ENCODE results near the gene LIPN.

LIPN gene

DNA sequence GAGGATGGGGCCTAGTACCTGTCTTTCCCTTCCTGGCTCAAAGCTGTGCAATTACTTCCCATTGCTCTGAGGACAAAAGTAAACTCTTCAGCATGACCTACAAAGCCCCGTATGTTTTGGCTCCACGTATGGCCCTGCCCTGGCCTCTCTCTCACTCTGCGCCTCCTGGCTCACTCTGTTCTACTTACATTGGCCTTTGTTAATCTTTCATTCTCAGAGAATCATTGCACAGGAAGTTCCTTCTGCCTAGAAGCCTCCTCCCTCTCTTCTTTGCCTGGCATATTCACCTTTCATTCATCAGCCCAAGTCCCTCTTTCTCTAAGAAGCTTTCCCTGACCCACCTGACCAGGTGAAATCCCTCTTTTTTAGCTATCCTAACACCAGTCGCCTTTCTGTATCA is 66.6 kb downstream of the LIPN start:
- no peak for TF ChIP-seq CTCF (IDR thresholded peaks at IDR 0.05; ENCODE audit: low read depth, low read length)
- H3K4me3 ChIP-seq (ENCODE audit: low read depth, low read length), result no peak overlapping the region

DNA sequence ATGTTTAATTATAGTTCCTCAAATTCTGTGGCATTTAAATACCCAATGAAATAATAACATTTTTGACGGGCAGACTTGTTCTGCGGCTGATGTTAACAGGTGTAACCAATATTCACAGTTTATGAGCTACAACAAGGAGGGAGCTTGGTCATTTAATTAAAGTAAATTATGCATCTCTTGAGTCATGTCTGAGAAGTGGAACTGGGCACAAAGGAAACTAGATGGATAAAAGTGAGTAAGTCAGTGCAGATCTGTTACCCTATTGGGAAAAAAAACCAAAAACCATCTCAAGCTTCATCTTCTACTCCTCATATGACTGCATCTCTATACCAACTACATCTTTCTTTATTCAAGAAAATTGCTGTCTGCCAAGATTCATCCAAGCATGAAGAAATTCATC is 67.9 kb downstream of the LIPN start:
- H3K4me3 ChIP-seq (ENCODE audit: low read depth, low read length), result no peak overlapping the region
- TF ChIP-seq CTCF (IDR thresholded peaks at IDR 0.05; ENCODE audit: low read depth, low read length), result no peak

DNA sequence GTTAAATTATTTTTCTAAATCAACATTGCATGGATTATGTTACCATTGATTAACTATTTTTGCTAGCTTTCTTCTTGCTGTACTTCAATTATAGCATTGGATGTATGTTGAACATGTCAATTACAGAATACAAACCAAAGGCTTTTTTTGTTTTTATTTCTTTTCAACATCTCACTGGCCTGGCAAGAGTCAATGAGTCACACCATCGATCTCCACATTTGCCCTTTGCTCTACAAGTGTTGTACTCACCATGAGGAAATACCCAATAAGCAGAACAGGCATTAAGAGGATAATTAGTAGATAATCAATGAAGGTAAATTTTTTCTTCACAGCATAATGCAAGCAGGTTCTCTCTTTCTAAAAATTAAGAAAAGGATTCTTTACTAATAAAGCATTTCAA is 68.5 kb downstream of the LIPN start:
- no peak for TF ChIP-seq CTCF (IDR thresholded peaks at IDR 0.05; ENCODE audit: low read depth, low read length)
- H3K4me3 ChIP-seq (ENCODE audit: low read depth, low read length), result no peak overlapping the region
